Ectodermal cell (in vitro differentiated cells): ENCODE data around the gene FAM90A1. TPM values are rescaled to one million over a fixed set of nuclear protein-coding genes. Genes with fewer than 3 reads are reported as not detected.
"Not testable (repeated sequence)": the region's sequence is repeated elsewhere in the genome, so short reads cannot be mapped to it uniquely, and the experiment has no call there.

Source experiments
- H3K27ac ChIP-seq: 2 replicates; pipeline ENCODE4 v1.7.0; 2013; ENCODE audit warnings: mild to moderate bottlenecking, low read depth, low read length; ENCODE audit not compliant: insufficient read depth, poor library complexity, severe bottlenecking
- H3K27me3 ChIP-seq: 2 replicates; pipeline ENCODE4 v1.7.0; 2013; ENCODE audit warnings: mild to moderate bottlenecking, low read length; ENCODE audit not compliant: insufficient read depth, control insufficient read depth, poor library complexity, severe bottlenecking
- H3K36me3 ChIP-seq: one replicate; pipeline ENCODE4 v1.7.0; 2013; ENCODE audit warnings: low read length; ENCODE audit not compliant: control insufficient read depth, insufficient read depth
- H3K4me1 ChIP-seq: one replicate; pipeline ENCODE4 v1.7.0; 2013; ENCODE audit warnings: low read length; ENCODE audit not compliant: control insufficient read depth, insufficient read depth
- H3K4me3 ChIP-seq: 2 replicates; pipeline ENCODE4 v1.7.0; 2013; ENCODE audit warnings: low read depth, low read length, control low read depth; ENCODE audit not compliant: insufficient read depth
- H3K9me3 ChIP-seq: 2 replicates; pipeline ENCODE4 v1.7.0; 2013; ENCODE audit warnings: mild to moderate bottlenecking, low read length, moderate library complexity; ENCODE audit not compliant: control insufficient read depth
- WGBS, 2 experiments: methylation state at CpG; one replicate each; pipeline ENCODE4 v1.1.7; 2013; ENCODE audit warnings: missing lambda C conversion rate in 2 of 2; 5-methylcytosine and 5-hydroxymethylcytosine counted together
- polyA plus RNA-seq, 4 experiments: library from polyadenylated mRNA; stranded (reverse); fragments of 50-300 nt; gene quantifications; one replicate each; pipeline ENCODE4 v1.2.3, GENCODE V29; 2013

Gene FAM90A1, protein sequence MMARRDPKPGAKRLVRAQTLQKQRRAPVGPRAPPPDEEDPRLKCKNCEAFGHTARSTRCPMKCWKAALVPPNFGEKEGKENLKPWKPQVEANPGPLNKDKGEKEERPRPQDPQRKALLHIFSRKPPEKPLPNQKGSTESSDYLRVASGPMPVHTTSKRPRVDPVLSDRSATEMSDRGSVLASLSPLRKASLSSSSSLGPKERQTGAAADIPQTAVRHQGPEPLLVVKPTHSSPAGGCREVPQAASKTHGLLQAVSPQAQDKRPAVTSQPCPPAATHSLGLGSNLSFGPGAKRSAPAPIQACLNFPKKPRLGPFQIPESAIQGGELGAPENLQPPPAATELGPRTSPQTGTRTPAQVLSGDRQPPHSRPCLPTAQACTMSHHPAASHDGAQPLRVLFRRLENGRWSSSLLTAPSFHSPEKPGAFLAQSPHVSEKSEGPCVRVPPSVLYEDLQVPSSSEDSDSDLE
- not detected for polyA plus RNA-seq (2013, experiment 1 of 4)
- 0.12 TPM for polyA plus RNA-seq (2013, experiment 2 of 4)
- polyA plus RNA-seq (2013, experiment 3 of 4) = not detected
- polyA plus RNA-seq (2013, experiment 4 of 4) = not detected

DNA sequence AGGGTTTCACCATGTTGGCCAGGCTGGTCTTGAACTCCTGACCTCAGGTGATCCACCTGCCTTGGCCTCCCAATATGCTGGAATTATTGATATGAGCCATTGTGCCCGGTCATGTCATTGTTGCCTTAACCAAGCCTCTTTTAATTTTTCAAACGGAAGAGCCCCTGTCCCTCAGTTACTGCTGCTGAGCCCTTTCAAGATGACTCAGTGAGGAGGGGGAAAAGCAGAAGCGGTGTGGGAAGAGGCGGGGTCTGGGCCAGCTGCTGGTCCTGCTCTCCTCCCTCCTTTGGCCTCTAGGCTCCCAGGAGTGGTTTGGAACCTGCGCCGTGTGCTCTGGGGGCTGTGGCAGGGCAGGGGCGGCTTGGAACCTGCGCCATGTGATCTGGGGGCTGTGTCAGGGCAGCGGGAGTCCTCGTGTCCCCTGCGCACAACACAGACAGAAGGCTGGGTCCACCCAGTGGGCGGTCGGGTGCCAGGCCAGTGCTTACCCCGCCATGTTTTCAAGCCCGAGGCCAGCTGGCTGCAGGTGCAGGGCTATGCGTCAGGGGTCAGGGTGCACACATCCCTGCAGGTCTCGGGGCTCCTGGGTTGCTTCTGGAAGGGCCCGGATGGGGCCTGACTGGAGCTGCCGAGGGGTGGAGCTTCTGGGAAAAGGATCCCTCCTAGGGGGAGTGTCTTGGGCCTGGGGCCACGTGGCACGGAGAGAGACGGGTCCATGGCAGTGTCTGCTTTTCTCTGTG is at the start of gene FAM90A1:
TSS of gene FAM90A1 (minus strand) at position 627 of the 740 bp plus-strand sequence. CDS start 2,786 bp downstream, outside the sequence.
- 90 to 91% methylated on average over 22 of the region's 22 CpGs for WGBS, 2 experiments
- H3K36me3 ChIP-seq, H3K4me1 ChIP-seq, H3K27me3 ChIP-seq, H3K4me3 ChIP-seq, H3K9me3 ChIP-seq, H3K27ac ChIP-seq: not testable (repeated sequence)

DNA sequence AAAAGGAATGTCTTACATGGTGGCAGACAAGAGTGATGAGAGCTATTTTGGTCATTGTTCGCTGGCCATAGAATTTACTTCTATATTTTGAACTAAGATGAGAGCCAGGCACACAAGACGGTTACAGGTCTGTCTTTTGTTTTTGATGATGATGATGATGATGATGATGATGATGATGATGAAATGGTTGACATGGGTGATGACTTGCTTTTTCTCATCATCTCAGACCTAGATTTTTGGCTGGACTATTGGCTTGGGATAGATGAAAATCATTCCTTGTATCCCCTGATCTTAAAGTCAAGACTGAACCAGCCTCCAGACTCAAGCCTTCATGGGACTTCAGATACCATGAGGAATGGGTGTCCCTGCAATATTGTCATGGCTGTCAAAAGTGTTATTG is 49.0 kb upstream of the FAM90A1 start:
- H3K4me3 ChIP-seq, H3K27ac ChIP-seq, H3K9me3 ChIP-seq, H3K36me3 ChIP-seq, H3K4me1 ChIP-seq, H3K27me3 ChIP-seq: not testable (repeated sequence)
- 100% methylated on average over 1 of the region's 2 CpGs; no CpG with 5 or more reads in 1 of the 2 experiments for WGBS, 2 experiments

- not testable (repeated sequence) for H3K4me1 ChIP-seq, H3K27me3 ChIP-seq, H3K9me3 ChIP-seq, H3K27ac ChIP-seq, H3K4me3 ChIP-seq, H3K36me3 ChIP-seq
- 84 to 87% methylated on average over 4 of the region's 4 CpGs for WGBS, 2 experiments
Observed at GRCh38 chr12:8266706-8267105, 39.3 kb upstream of the FAM90A1 start.

- H3K4me3 ChIP-seq, H3K27me3 ChIP-seq, H3K36me3 ChIP-seq, H3K9me3 ChIP-seq, H3K4me1 ChIP-seq, H3K27ac ChIP-seq: not testable (repeated sequence)
- 93% methylated on average over 7 of the region's 7 CpGs for WGBS, 2 experiments
Observed at GRCh38 chr12:8264236-8264635, 36.8 kb upstream of the FAM90A1 start.

DNA sequence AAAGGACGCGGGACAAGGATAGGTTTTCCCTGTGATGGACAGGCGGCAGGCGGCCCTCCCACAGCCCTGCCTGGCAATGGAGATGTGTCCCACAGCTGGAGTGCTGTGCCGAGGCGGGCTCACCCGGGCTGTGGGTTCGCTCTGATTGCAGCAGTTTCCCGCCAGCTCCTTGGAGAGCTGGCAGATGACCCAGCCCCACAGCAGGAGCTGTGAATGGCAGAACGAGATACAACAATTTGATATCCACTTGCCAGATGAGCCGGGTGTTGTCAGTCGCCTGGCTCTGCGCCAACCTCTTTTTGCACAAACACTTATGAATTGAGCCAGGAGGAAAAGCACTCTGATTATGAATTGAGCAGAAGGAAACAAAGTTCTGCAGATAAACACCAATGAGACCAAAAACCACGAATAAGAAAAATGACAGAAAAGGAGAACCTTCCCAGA is 33.7 kb upstream of the FAM90A1 start:
- not testable (repeated sequence) for H3K9me3 ChIP-seq, H3K4me3 ChIP-seq, H3K36me3 ChIP-seq, H3K4me1 ChIP-seq, H3K27me3 ChIP-seq, H3K27ac ChIP-seq
- WGBS, 2 experiments = 92 to 96% methylated on average over 14 of the region's 14 CpGs

DNA sequence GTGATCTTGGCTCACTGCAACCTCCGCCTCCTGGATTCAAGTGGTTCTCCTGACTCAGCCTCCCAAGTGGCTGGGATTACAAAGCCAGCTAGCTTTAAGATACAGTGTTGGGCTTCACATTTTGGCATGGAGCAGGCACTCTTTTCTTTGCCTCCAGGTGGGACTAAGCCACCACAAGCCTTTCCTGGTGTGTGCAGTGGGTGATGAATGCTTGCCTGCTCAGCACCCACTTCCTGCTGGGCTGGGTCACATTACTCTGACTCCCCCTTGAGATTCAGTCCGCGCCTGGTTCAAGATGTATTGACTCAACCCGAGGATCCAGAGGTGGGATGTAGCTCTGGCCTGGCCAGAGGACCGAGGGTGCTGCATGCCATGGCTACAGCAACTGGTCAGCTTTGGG is 28.9 kb upstream of the FAM90A1 start:
- WGBS, 2 experiments = 73 to 74% methylated on average over 5 of the region's 5 CpGs
- H3K36me3 ChIP-seq, H3K27me3 ChIP-seq, H3K4me1 ChIP-seq, H3K9me3 ChIP-seq, H3K4me3 ChIP-seq, H3K27ac ChIP-seq: not testable (repeated sequence)

DNA sequence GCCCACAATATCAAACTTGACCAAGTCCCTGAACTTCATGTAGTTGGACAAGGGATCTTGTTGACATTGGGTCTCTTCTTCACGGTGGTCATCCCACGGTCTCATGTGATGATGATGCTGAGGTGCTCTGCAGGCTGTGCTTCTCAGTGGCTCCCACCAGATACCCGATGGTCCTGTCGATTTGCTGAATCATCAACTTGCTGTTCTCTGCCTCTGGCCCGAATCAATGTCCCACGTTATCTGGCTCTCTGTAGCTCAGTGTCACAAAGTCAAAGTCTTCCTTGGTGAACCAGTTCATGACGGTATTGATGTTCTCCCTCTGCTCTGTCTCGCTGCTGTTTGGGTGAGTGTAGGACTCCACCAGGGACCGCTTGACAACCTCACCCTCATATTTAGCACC is 27.3 kb upstream of the FAM90A1 start:
- 93 to 94% methylated on average over 9 of the region's 9 CpGs for WGBS, 2 experiments
- not testable (repeated sequence) for H3K9me3 ChIP-seq, H3K4me3 ChIP-seq, H3K4me1 ChIP-seq, H3K27ac ChIP-seq, H3K27me3 ChIP-seq, H3K36me3 ChIP-seq

DNA sequence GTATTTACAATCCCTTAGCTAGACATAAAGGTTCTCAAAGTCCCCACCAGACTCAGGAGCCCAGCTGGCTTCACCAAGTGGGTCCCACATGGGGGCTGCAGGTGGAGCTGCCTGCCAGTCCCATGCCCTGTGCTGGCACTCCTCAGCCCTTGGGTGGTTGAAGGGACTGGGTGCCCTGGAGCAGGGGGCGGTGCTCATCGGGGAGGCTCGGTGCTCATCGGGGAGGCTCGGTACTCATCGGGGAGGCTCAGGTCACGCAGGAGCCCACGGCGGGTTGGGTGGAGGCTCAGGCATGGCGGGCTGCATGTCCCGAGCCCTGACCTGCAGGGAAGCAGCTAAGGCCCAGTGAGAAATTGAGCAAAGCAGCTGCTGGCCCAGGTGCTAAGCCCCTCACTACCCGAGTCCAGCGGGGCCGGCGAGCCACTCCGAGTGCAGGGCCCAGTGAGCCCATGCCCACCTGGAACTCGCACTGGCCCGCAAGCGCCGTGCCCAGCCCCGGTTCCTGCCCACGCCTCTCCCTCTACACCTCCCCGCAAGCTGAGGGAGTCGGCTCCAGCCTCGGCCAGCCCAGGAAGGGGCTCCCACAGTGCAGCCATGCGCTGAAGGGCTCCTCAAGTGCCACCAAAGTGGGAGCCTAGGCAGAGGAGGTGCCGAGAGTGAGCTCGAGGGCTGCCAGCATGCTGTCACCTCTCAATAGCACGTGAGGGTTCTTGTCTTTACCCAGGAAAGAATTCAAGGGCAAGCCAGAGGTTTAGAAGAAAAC is 24.8 kb upstream of the FAM90A1 start:
- not testable (repeated sequence) for H3K27me3 ChIP-seq, H3K9me3 ChIP-seq, H3K4me1 ChIP-seq, H3K4me3 ChIP-seq, H3K27ac ChIP-seq, H3K36me3 ChIP-seq
- WGBS, 2 experiments = 87 to 91% methylated on average over 28 to 29 of the region's 29 CpGs

GRCh38 chr12:8251616-8252015 is 24.2 kb upstream of the FAM90A1 start:
- not testable (repeated sequence) for H3K36me3 ChIP-seq, H3K4me1 ChIP-seq
- WGBS, 2 experiments = 76 to 87% methylated on average over 5 to 7 of the region's 7 CpGs

More at GRCh38 chr12:8251616-8252015, 24.2 kb upstream of the FAM90A1 start:
- not testable (repeated sequence) for H3K27me3 ChIP-seq, H3K4me3 ChIP-seq, H3K9me3 ChIP-seq, H3K27ac ChIP-seq
